Sigmoid colon (tissue), 7 donors: ENCODE results near the gene KCNMB3. TPM values are rescaled to one million over a fixed set of nuclear protein-coding genes. Genes with fewer than 3 reads are reported as not detected.

Source experiments
- DNase-seq: peaks from one replicate; pipeline ENCODE4 v3.0.0-alpha.2; 2019
- H3K27ac ChIP-seq, 4 donors: fragments of 200-600 bp; sonication (generic); one replicate each; pipeline ENCODE4 v1.5.1; 2016 to 2019; ENCODE audit warnings: mild to moderate bottlenecking in 1 of 4
- H3K27me3 ChIP-seq, 3 donors: fragments of 200-600 bp; sonication (generic); one replicate each; pipeline ENCODE4 v1.5.1; 2019; ENCODE audit warnings: mild to moderate bottlenecking in 1 of 3
- H3K36me3 ChIP-seq, 4 donors: fragments of 200-600 bp; sonication (generic); one replicate each; pipeline ENCODE4 v1.5.1; 2016 to 2019
- H3K4me1 ChIP-seq, 4 donors: fragments of 200-600 bp; sonication (generic); one replicate each; pipeline ENCODE4 v1.5.1; 2017 to 2019
- H3K4me3 ChIP-seq, 4 donors: fragments of 200-600 bp; sonication (generic); one replicate each; pipeline ENCODE4 v1.5.1; 2017 to 2019; ENCODE audit warnings: mild to moderate bottlenecking in 2 of 4, moderate library complexity in 1 of 4
- H3K9me3 ChIP-seq, 4 donors: fragments of 200-600 bp in 3 of 4; sonication (generic) in 3 of 4; one replicate each; pipeline versions ENCODE4 v1.5.1 to v1.6.1; 2013 to 2019
- CTCF ChIP-seq, 4 experiments: fragments of 450-650 bp in 3 of 4; fragments of 200-600 bp in 1 of 4; IDR thresholded peaks; one replicate each; pipeline ENCODE4 v1.5.1; 2016 to 2019; ENCODE audit warnings: antibody characterized with exemption in 4 of 4, mild to moderate bottlenecking in 3 of 4, moderate library complexity in 2 of 4
- EP300 ChIP-seq, 4 donors: sonication (generic); formaldehyde crosslinking; IDR thresholded peaks; one replicate each; pipeline ENCODE4 v1.6.1; 2017; ENCODE audit warnings: antibody characterized with exemption in 4 of 4
- POLR2A ChIP-seq, 2 donors: fragments of 450-650 bp; IDR thresholded peaks; one replicate each; pipeline ENCODE4 v1.6.1; 2016; ENCODE audit warnings: antibody characterized with exemption in 2 of 2, mild to moderate bottlenecking in 2 of 2, moderate library complexity in 2 of 2
- POLR2AphosphoS5 ChIP-seq, 4 donors: sonication (generic); formaldehyde crosslinking; IDR thresholded peaks; one replicate each; pipeline ENCODE4 v1.6.1; 2017; ENCODE audit warnings: antibody characterized with exemption in 4 of 4
- WGBS, 2 donors: extraction: QIAGEN DNeasy Blood & Tissue Kit; methylation state at CpG; one replicate each; pipeline ENCODE4 v1.1.7; 2013; 5-methylcytosine and 5-hydroxymethylcytosine counted together
- intact Hi-C: fragments of 100-400 bp; cut with DNase I; formaldehyde crosslinking; loops from one replicate; pipeline ENCODE4 v1.15.1; 2023
- polyA plus RNA-seq, 3 donors: library from polyadenylated mRNA; stranded (reverse); fragments of 200-250 nt; gene quantifications; one replicate each; pipeline ENCODE4 v1.2.3, GENCODE V29; 2013
- total RNA-seq, 4 donors: library from RNA; depleted of rRNA; stranded (reverse); fragments of >200 nt; gene quantifications; one replicate each; pipeline ENCODE4 v1.1.0, GENCODE V29; 2016
- donor health status: healthy with polysubstance abuse.
- donor health status: Bipolar disorder and iron deficiency.
- donor health status: healthy.

Gene KCNMB3
- total RNA-seq (1 to 10 TPM; 2.7 to 7.2 (median 4.8) TPM), polyA plus RNA-seq (1 to 10 TPM in 2 of 3 donors, under 1 TPM in 1; 0.60 to 1.5 (median 1.2) TPM)

- H3K27ac ChIP-seq = no peak within 1 kb of the TSS
- whole genome bisulfite sequencing, 2 donors = 53 to 80% methylated on average over 6 of the region's 6 CpGs
- TF ChIP-seq CTCF (IDR thresholded peaks at IDR 0.05) (no peak), EP300 (IDR thresholded peaks at IDR 0.05) (no peak), POLR2A (IDR thresholded peaks at IDR 0.05) (no peak), POLR2AphosphoS5 (IDR thresholded peaks at IDR 0.05) (no peak)
- no peaks in the 10 kb centered on the region for H3K9me3 ChIP-seq
- H3K4me3 ChIP-seq = no peak within 1 kb of the TSS
- intact Hi-C loops = no loop called here
- DNase-seq = no peak
- H3K36me3 ChIP-seq = peaks cover 0 to 31% (median 0%) of the 10 kb centered on the region in 4 donors
- no peaks in the 10 kb centered on the region for H3K4me1 ChIP-seq
- no peaks in the 10 kb centered on the region for H3K27me3 ChIP-seq
Observed at GRCh38 chr3:179250803-179251476, at the start of gene KCNMB3. Gene KCNMB3, minus strand, starts transcription at chr3:179251114. Its CDS starts 124 bp downstream, at chr3:179250990.

- H3K9me3 ChIP-seq = no peaks in the 10 kb centered on the region
- 80 to 83% methylated on average over 5 of the region's 5 CpGs for WGBS, 2 donors
- DNase-seq = no peak
- TF ChIP-seq POLR2A (IDR thresholded peaks at IDR 0.05) (no peak), CTCF (IDR thresholded peaks at IDR 0.05) (no peak), EP300 (IDR thresholded peaks at IDR 0.05) (no peak), POLR2AphosphoS5 (IDR thresholded peaks at IDR 0.05) (no peak)
- no peaks in the 10 kb centered on the region for H3K4me1 ChIP-seq
- H3K36me3 ChIP-seq = no peaks in the 10 kb centered on the region
- no peaks in the 10 kb centered on the region for H3K27me3 ChIP-seq
- H3K4me3 ChIP-seq = no peak overlapping the region
- intact Hi-C loops = no loop called here
- H3K27ac ChIP-seq = no peak overlapping the region
Observed at GRCh38 chr3:179299999-179300613, 49.2 kb upstream of the KCNMB3 start.

- Histone ChIP-seq H3K4me3 (no peak overlapping the region), H3K4me1 (no peaks in the 10 kb centered on the region), H3K27me3 (no peaks in the 10 kb centered on the region), H3K9me3 (no peaks in the 10 kb centered on the region), H3K27ac (no peak overlapping the region), H3K36me3 (no peaks in the 10 kb centered on the region)
- intact Hi-C loops = no loop called here
- TF ChIP-seq POLR2A (IDR thresholded peaks at IDR 0.05) (no peak), CTCF (IDR thresholded peaks at IDR 0.05) (no peak), EP300 (IDR thresholded peaks at IDR 0.05) (no peak), POLR2AphosphoS5 (IDR thresholded peaks at IDR 0.05) (no peak)
- 90 to 94% methylated on average over 2 of the region's 2 CpGs for WGBS, 2 donors
- DNase-seq = no peak
Observed at GRCh38 chr3:179299316-179299715, 48.4 kb upstream of the KCNMB3 start.

GRCh38 chr3:179297971-179298725 is 47.2 kb upstream of the KCNMB3 start:
- H3K27ac ChIP-seq = no peak overlapping the region
- 78 to 85% methylated on average over 5 of the region's 5 CpGs for WGBS, 2 donors
- H3K9me3 ChIP-seq = no peaks in the 10 kb centered on the region
- no peak overlapping the region for H3K4me3 ChIP-seq
- no peaks in the 10 kb centered on the region for H3K4me1 ChIP-seq
- no peak for DNase-seq
- H3K36me3 ChIP-seq = no peaks in the 10 kb centered on the region
- H3K27me3 ChIP-seq = no peaks in the 10 kb centered on the region
- TF ChIP-seq POLR2AphosphoS5 (IDR thresholded peaks at IDR 0.05) (no peak), EP300 (IDR thresholded peaks at IDR 0.05) (no peak), POLR2A (IDR thresholded peaks at IDR 0.05) (no peak), CTCF (IDR thresholded peaks at IDR 0.05) (no peak)
- intact Hi-C loops = no loop called here
